Measurements from ENCODE around the gene CPLX1. TPM values are rescaled to one million over a fixed set of nuclear protein-coding genes. Genes with fewer than 3 reads are reported as not detected.

CPLX1 gene
- total and polyA plus RNA-seq, 5 donors from 2014 or later = 0.16 to 0.62 TPM; not detected in 3

- H3K4me1 ChIP-seq (ENCODE audit: control insufficient read depth, insufficient read depth, low read length, poor library complexity, severe bottlenecking) = peaks cover 5% of the 10 kb centered on the region
- no peak overlapping the region for H3K27ac ChIP-seq (ENCODE audit: insufficient read depth, low read length, poor library complexity, severe bottlenecking)
- Mint-ChIP-seq H3K4me3 (no peak overlapping the region), H3K36me3 (no peaks in the 10 kb centered on the region), H3K27ac (no peak overlapping the region), H3K27me3 (peaks cover 17% of the 10 kb centered on the region), H3K4me1 (peaks cover 0 to 10% (median 0%) of the 10 kb centered on the region in 4 donors), H3K9me3 (peaks cover 0 to 3% (median 0%) of the 10 kb centered on the region in 7 donors)
- peaks cover 0 to 4% of the 10 kb centered on the region in 2 experiments for H3K9me3 ChIP-seq (ENCODE audit: control insufficient read depth in 2 of 2, low read length in 2 of 2)
- no peaks in the 10 kb centered on the region for H3K36me3 ChIP-seq (ENCODE audit: control insufficient read depth, insufficient read depth, low read length)
- no peak for DNase-seq
- no peak for ATAC-seq (ENCODE audit: low read depth in 2 of 2)
- H3K4me3 ChIP-seq (ENCODE audit: low read depth, low read length) = no peak overlapping the region
- no peaks in the 10 kb centered on the region for H3K27me3 ChIP-seq (ENCODE audit: control insufficient read depth, insufficient read depth, low read length)
Measured at GRCh38 chr4:830601-831482, 4.9 kb upstream of the CPLX1 start.

GRCh38 chr4:829761-830600, 4.1 kb upstream of the CPLX1 start:
- Mint-ChIP-seq H3K4me3 (no peak overlapping the region), H3K27ac (no peak overlapping the region), H3K4me1 (peaks cover 0 to 10% (median 0%) of the 10 kb centered on the region in 4 donors), H3K27me3 (peaks cover 17% of the 10 kb centered on the region), H3K36me3 (no peaks in the 10 kb centered on the region), H3K9me3 (peaks cover 0 to 3% (median 0%) of the 10 kb centered on the region in 7 donors)
- DNase-seq (no peak), ATAC-seq (ENCODE audit: low read depth in 2 of 2) (no peak)
- no peaks in the 10 kb centered on the region for H3K36me3 ChIP-seq (ENCODE audit: control insufficient read depth, insufficient read depth, low read length)
- no peak overlapping the region for H3K27ac ChIP-seq (ENCODE audit: insufficient read depth, low read length, poor library complexity, severe bottlenecking)
- H3K27me3 ChIP-seq (ENCODE audit: control insufficient read depth, insufficient read depth, low read length) = no peaks in the 10 kb centered on the region
- peaks cover 13% of the 10 kb centered on the region for H3K4me1 ChIP-seq (ENCODE audit: control insufficient read depth, insufficient read depth, low read length, poor library complexity, severe bottlenecking)
- H3K9me3 ChIP-seq (ENCODE audit: control insufficient read depth in 2 of 2, low read length in 2 of 2) = peaks cover 0 to 4% of the 10 kb centered on the region in 2 experiments
- H3K4me3 ChIP-seq (ENCODE audit: low read depth, low read length) = no peak overlapping the region

GRCh38 chr4:829291-829690, 3.4 kb upstream of the CPLX1 start:
- Histone ChIP-seq H3K36me3 (ENCODE audit: control insufficient read depth, insufficient read depth, low read length) (no peaks in the 10 kb centered on the region), H3K27ac (ENCODE audit: insufficient read depth, low read length, poor library complexity, severe bottlenecking) (no peak overlapping the region), H3K4me3 (ENCODE audit: low read depth, low read length) (no peak overlapping the region), H3K9me3 (ENCODE audit: control insufficient read depth in 2 of 2, low read length in 2 of 2) (peaks cover 0 to 4% of the 10 kb centered on the region in 2 experiments), H3K27me3 (ENCODE audit: control insufficient read depth, insufficient read depth, low read length) (no peaks in the 10 kb centered on the region), H3K4me1 (ENCODE audit: control insufficient read depth, insufficient read depth, low read length, poor library complexity, severe bottlenecking) (peaks cover 18% of the 10 kb centered on the region)
- Mint-ChIP-seq H3K36me3 (no peaks in the 10 kb centered on the region), H3K4me3 (no peak overlapping the region), H3K27ac (no peak overlapping the region), H3K4me1 (peaks cover 0 to 10% (median 0%) of the 10 kb centered on the region in 4 donors), H3K9me3 (peaks cover 0 to 2% (median 0%) of the 10 kb centered on the region in 7 donors), H3K27me3 (peaks cover 24% of the 10 kb centered on the region)
- ATAC-seq (ENCODE audit: low read depth in 2 of 2) (no peak), DNase-seq (no peak)

- H3K27me3 Mint-ChIP-seq = peaks cover 25% of the 10 kb centered on the region
- peaks cover 0 to 2% (median 0%) of the 10 kb centered on the region in 7 donors for H3K9me3 Mint-ChIP-seq
- peak overlapping the region in 1 of 4 donors; percentile 65 for H3K4me3 Mint-ChIP-seq
- no peak overlapping the region for H3K4me3 ChIP-seq (ENCODE audit: low read depth, low read length)
- no peaks in the 10 kb centered on the region for H3K36me3 ChIP-seq (ENCODE audit: control insufficient read depth, insufficient read depth, low read length)
- DNase-seq (no peak), ATAC-seq (ENCODE audit: low read depth in 2 of 2) (no peak)
- no peaks in the 10 kb centered on the region for H3K36me3 Mint-ChIP-seq
- H3K27me3 ChIP-seq (ENCODE audit: control insufficient read depth, insufficient read depth, low read length) = no peaks in the 10 kb centered on the region
- H3K9me3 ChIP-seq (ENCODE audit: control insufficient read depth in 2 of 2, low read length in 2 of 2) = peaks cover 0 to 4% of the 10 kb centered on the region in 2 experiments
- no peak overlapping the region for H3K27ac ChIP-seq (ENCODE audit: insufficient read depth, low read length, poor library complexity, severe bottlenecking)
- H3K4me1 Mint-ChIP-seq = peaks cover 0 to 10% (median 0%) of the 10 kb centered on the region in 4 donors
- peaks cover 18% of the 10 kb centered on the region for H3K4me1 ChIP-seq (ENCODE audit: control insufficient read depth, insufficient read depth, low read length, poor library complexity, severe bottlenecking)
- no peak overlapping the region for H3K27ac Mint-ChIP-seq
Measured at GRCh38 chr4:828641-829271, 2.8 kb upstream of the CPLX1 start.

GRCh38 chr4:827209-828081, 1.5 kb upstream of the CPLX1 start:
- Histone ChIP-seq H3K4me3 (ENCODE audit: low read depth, low read length) (no peak overlapping the region), H3K27ac (ENCODE audit: insufficient read depth, low read length, poor library complexity, severe bottlenecking) (no peak overlapping the region), H3K4me1 (ENCODE audit: control insufficient read depth, insufficient read depth, low read length, poor library complexity, severe bottlenecking) (peaks cover 18% of the 10 kb centered on the region), H3K36me3 (ENCODE audit: control insufficient read depth, insufficient read depth, low read length) (no peaks in the 10 kb centered on the region), H3K9me3 (ENCODE audit: control insufficient read depth in 2 of 2, low read length in 2 of 2) (peaks cover 0 to 4% of the 10 kb centered on the region in 2 experiments), H3K27me3 (ENCODE audit: control insufficient read depth, insufficient read depth, low read length) (no peaks in the 10 kb centered on the region)
- H3K27ac Mint-ChIP-seq = no peak overlapping the region
- H3K36me3 Mint-ChIP-seq = no peaks in the 10 kb centered on the region
- DNase-seq = no peak
- ATAC-seq (ENCODE audit: low read depth in 2 of 2) = no peak
- peaks cover 0 to 7% (median 0%) of the 10 kb centered on the region in 4 donors for H3K4me1 Mint-ChIP-seq
- H3K4me3 Mint-ChIP-seq = peak overlapping the region; percentile 3 to 65 (median 30)
- H3K9me3 Mint-ChIP-seq = peaks cover 0 to 2% (median 0%) of the 10 kb centered on the region in 7 donors
- H3K27me3 Mint-ChIP-seq = peaks cover 27% of the 10 kb centered on the region

GRCh38 chr4:826508-827208, 729 bp upstream of the CPLX1 start:
- Histone ChIP-seq H3K4me3 (ENCODE audit: low read depth, low read length) (no peak overlapping the region), H3K9me3 (ENCODE audit: control insufficient read depth in 2 of 2, low read length in 2 of 2) (peaks cover 0 to 4% of the 10 kb centered on the region in 2 experiments), H3K4me1 (ENCODE audit: control insufficient read depth, insufficient read depth, low read length, poor library complexity, severe bottlenecking) (peaks cover 18% of the 10 kb centered on the region), H3K27me3 (ENCODE audit: control insufficient read depth, insufficient read depth, low read length) (no peaks in the 10 kb centered on the region), H3K27ac (ENCODE audit: insufficient read depth, low read length, poor library complexity, severe bottlenecking) (no peak overlapping the region), H3K36me3 (ENCODE audit: control insufficient read depth, insufficient read depth, low read length) (no peaks in the 10 kb centered on the region)
- peaks cover 0 to 3% (median 0%) of the 10 kb centered on the region in 7 donors for H3K9me3 Mint-ChIP-seq
- peaks cover 0 to 10% (median 0%) of the 10 kb centered on the region in 4 donors for H3K4me1 Mint-ChIP-seq
- no peaks in the 10 kb centered on the region for H3K36me3 Mint-ChIP-seq
- no peak overlapping the region for H3K27ac Mint-ChIP-seq
- no peak for DNase-seq
- no peak overlapping the region for H3K4me3 Mint-ChIP-seq
- H3K27me3 Mint-ChIP-seq = peaks cover 35% of the 10 kb centered on the region
- no peak for ATAC-seq (ENCODE audit: low read depth in 2 of 2)

All from CD4-positive, CD25-positive, alpha-beta regulatory T cell (primary cell).